Upper lobe of left lung (tissue), 6 donors: ENCODE results near the gene GABRD. TPM values are rescaled to one million over a fixed set of nuclear protein-coding genes. Genes with fewer than 3 reads are reported as not detected.

Experiments
- ATAC-seq, 2 donors: fragments of 200-7000 bp; cut with Tn5 transposase; one replicate each; pipeline ENCODE4 v1.9.1; 2022; ENCODE audit warnings: mild to moderate bottlenecking in 2 of 2, moderate library complexity in 2 of 2; ENCODE audit not compliant: low FRiP score in 2 of 2
- DNase-seq, 2 donors: peaks; one replicate each; pipeline ENCODE4 v3.0.0-alpha.2; 2019 to 2020
- H3K27ac ChIP-seq, 4 donors: fragments of 200-600 bp; sonication (generic); one replicate each; pipeline ENCODE4 v1.5.1; 2016 to 2019
- H3K27me3 ChIP-seq, 4 donors: fragments of 200-600 bp; sonication (generic); one replicate each; pipeline ENCODE4 v1.5.1; 2017 to 2019
- H3K36me3 ChIP-seq, 4 donors: fragments of 200-600 bp; sonication (generic); one replicate each; pipeline ENCODE4 v1.5.1; 2016 to 2019
- H3K4me1 ChIP-seq, 4 donors: fragments of 200-600 bp; sonication (generic); one replicate each; pipeline ENCODE4 v1.5.1; 2018 to 2019
- H3K4me3 ChIP-seq, 4 donors: fragments of 200-600 bp; sonication (generic); one replicate each; pipeline ENCODE4 v1.5.1; 2017 to 2019; ENCODE audit warnings: mild to moderate bottlenecking in 2 of 4, moderate library complexity in 1 of 4
- H3K9me3 ChIP-seq, 4 donors: fragments of 200-600 bp; sonication (generic); one replicate each; pipeline ENCODE4 v1.5.1; 2018 to 2019
- EP300 ChIP-seq, 4 donors: sonication (generic); formaldehyde crosslinking; IDR thresholded peaks; one replicate each; pipeline ENCODE4 v1.5.1; 2017; ENCODE audit warnings: antibody characterized with exemption in 4 of 4, control low read depth in 2 of 4
- POLR2A ChIP-seq, 4 donors: fragments of 450-650 bp; IDR thresholded peaks; one replicate each; pipeline ENCODE4 v1.5.1; 2016 to 2017; ENCODE audit warnings: antibody characterized with exemption in 4 of 4, mild to moderate bottlenecking in 2 of 4
- POLR2AphosphoS5 ChIP-seq, 2 donors: sonication (generic); formaldehyde crosslinking; IDR thresholded peaks; one replicate each; pipeline ENCODE4 v1.5.1; 2017; ENCODE audit warnings: antibody characterized with exemption in 2 of 2
- WGBS, 2 donors: methylation state at CpG; one replicate each; pipeline ENCODE4 v1.1.5; 2017 to 2018; 5-methylcytosine and 5-hydroxymethylcytosine counted together
- total RNA-seq, 6 donors: library from RNA; depleted of rRNA in 4 of 6; stranded (reverse); fragments of >200 nt in 4 of 6; gene quantifications; one replicate each; pipeline versions ENCODE4 v1.1.0 to v1.2.1, GENCODE V29; 2016 to 2021
- TF ChIP-seq, protein P1 (sequence below), 6 experiments: fragments of 450-650 bp in 4 of 6; fragments of 200-600 bp in 2 of 6; sonication (generic) in 2 of 6; IDR thresholded peaks; one replicate each; pipeline ENCODE4 v1.5.1; 2016 to 2019; ENCODE audit warnings: antibody characterized with exemption in 6 of 6
- donor health status: DM: no; HTN: no; CAD: no; lungs with moderate emphysema.
- donor health status: DM: no; HTN: yes; CAD: no; lungs with severe emphysema.

The GABRD gene
- total RNA-seq, 6 donors from 2014 or later: 0.26 to 8.2 (median 1.2) TPM; not detected in 3

DNA sequence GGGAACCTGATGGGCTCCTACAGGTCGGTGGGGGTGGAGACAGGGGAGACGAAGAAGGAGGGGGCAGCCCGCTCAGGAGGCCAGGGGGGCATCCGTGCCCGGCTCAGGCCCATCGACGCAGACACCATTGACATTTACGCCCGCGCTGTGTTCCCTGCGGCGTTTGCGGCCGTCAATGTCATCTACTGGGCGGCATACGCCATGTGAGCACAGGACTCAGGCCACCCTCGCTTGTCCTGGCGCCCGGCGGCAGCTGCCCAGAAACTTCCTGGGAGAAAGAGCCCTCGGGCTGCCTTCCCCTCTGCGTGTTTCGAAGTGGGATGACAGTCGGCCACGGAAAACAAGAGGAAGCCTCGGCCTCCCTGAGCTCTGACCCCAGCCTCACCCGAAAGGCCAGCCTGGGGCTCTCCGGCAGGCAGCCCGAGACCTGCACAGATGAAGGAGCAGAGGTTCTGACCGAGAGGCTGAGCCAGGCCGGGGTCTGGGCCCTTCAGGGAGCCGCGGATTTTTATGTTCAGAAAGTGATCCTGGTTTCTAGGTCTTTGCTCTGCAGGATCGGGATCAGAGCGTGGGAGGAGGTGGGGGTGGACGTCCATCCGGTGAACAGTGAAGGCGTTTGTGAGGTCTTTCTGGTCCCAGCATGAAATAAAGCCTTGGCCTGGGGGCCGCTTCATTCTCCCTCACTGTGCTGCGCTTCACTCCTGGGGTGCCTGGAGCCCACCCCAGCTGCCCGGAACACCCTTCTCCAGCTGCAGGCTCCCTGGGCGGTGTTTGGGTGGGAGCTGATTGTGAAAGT is 11.1 kb downstream of the GABRD start:
- no peaks in the 10 kb centered on the region for H3K27me3 ChIP-seq
- WGBS, 2 donors: 85 to 86% methylated on average over 34 to 42 of the region's 42 CpGs
- H3K36me3 ChIP-seq: no peaks in the 10 kb centered on the region
- H3K4me1 ChIP-seq: peaks cover 0 to 8% (median 6%) of the 10 kb centered on the region in 4 donors
- no peak for ATAC-seq
- peak in 1 of 2 donors; percentile 76 for DNase-seq
- TF ChIP-seq EP300 (IDR thresholded peaks at IDR 0.05): no peak
- TF ChIP-seq POLR2AphosphoS5 (IDR thresholded peaks at IDR 0.05): no peak
- TF ChIP-seq, protein P1, sequence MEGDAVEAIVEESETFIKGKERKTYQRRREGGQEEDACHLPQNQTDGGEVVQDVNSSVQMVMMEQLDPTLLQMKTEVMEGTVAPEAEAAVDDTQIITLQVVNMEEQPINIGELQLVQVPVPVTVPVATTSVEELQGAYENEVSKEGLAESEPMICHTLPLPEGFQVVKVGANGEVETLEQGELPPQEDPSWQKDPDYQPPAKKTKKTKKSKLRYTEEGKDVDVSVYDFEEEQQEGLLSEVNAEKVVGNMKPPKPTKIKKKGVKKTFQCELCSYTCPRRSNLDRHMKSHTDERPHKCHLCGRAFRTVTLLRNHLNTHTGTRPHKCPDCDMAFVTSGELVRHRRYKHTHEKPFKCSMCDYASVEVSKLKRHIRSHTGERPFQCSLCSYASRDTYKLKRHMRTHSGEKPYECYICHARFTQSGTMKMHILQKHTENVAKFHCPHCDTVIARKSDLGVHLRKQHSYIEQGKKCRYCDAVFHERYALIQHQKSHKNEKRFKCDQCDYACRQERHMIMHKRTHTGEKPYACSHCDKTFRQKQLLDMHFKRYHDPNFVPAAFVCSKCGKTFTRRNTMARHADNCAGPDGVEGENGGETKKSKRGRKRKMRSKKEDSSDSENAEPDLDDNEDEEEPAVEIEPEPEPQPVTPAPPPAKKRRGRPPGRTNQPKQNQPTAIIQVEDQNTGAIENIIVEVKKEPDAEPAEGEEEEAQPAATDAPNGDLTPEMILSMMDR (IDR thresholded peaks at IDR 0.05): no peak
- no peak for TF ChIP-seq POLR2A (IDR thresholded peaks at IDR 0.05)
- no peak overlapping the region for H3K4me3 ChIP-seq
- H3K9me3 ChIP-seq: no peaks in the 10 kb centered on the region
- H3K27ac ChIP-seq: no peak overlapping the region

DNA sequence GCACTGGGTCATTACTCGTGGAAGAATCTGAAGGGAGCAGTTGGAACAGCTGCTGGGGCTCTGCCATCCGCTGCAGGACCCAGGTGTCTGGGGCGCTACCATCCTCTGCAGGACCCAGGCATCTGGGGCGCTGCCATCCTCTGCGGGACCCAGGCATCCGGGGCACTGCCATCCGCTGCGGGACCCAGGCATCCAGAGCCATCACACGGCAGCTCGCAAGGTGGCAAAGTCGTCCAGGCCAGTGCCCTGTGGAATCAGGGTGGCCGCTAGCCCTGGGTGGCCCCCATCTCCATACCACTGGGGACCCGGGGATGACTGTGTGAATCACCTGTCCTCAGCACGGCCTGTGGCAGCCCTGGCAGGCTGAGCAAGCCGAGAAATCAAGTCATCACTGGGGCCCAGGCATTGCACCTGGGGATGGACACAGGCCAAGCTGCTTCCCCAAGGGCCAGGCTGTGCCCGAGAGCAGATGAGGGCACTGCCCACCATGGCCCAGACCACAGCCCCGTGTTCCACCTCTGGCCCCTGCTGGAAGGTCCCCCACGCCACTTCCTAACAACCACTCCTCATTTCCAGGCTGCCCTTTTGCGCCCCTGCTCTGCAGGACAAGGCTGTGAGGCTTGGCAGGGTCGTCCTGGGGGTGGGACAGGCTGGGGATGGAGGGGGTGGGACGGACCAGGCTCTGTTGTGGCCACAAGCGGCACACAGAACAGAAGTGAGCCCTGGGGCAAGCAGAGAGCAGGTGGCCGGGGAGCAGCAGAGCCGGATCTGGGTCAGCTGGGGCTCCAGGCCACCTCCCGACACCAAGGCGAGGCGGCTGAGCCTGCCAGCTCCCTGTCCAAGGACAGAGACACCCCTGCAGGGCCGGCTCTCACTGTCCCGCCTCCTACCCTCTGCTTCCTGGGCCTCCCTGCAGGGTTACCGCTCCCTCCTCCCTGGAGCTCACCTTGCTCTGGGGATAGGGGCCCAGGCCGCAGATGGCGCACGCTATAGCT is 12.7 kb downstream of the GABRD start:
- no peak overlapping the region for H3K4me3 ChIP-seq
- no peaks in the 10 kb centered on the region for H3K36me3 ChIP-seq
- H3K9me3 ChIP-seq: no peaks in the 10 kb centered on the region
- ATAC-seq (no peak), DNase-seq (peak in 1 of 2 donors; percentile 67)
- WGBS, 2 donors: 79 to 82% methylated on average over 12 to 31 of the region's 33 CpGs
- H3K27me3 ChIP-seq: no peaks in the 10 kb centered on the region
- no peaks in the 10 kb centered on the region for H3K4me1 ChIP-seq
- no peak overlapping the region for H3K27ac ChIP-seq
- TF ChIP-seq POLR2AphosphoS5 (IDR thresholded peaks at IDR 0.05): no peak
- TF ChIP-seq, protein P1 (IDR thresholded peaks at IDR 0.05): no peak
- TF ChIP-seq EP300 (IDR thresholded peaks at IDR 0.05): no peak
- TF ChIP-seq POLR2A (IDR thresholded peaks at IDR 0.05): no peak

DNA sequence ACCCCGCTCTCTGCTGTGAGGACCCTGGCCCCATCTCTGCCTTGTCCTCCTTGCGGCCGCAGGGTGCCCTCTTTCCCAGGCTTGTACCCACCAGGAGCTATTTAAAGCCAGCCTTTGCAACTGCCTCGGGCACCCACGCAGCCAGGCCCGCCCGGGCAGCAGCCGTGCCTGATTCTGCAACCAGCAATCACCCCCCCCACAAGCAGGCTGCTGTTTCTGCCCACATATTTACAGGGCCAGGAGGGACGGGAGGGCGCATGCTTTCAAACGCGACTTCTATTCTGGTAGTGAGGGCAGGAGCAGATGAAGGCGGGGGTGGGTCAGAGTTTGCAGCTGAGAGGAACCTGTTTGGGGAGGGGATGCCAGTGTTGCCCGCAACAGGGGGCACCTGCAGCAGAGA is 13.6 kb downstream of the GABRD start:
- ATAC-seq: no peak
- Histone ChIP-seq H3K27ac (no peak overlapping the region), H3K9me3 (no peaks in the 10 kb centered on the region), H3K36me3 (no peaks in the 10 kb centered on the region), H3K4me1 (no peaks in the 10 kb centered on the region), H3K4me3 (no peak overlapping the region), H3K27me3 (no peaks in the 10 kb centered on the region)
- peak in 1 of 2 donors; percentile 43 for DNase-seq
- 81% methylated on average over 14 of the region's 14 CpGs; no CpG with 5 or more reads in 1 of the 2 donors for WGBS, 2 donors
- TF ChIP-seq, protein P1 (IDR thresholded peaks at IDR 0.05): no peak

DNA sequence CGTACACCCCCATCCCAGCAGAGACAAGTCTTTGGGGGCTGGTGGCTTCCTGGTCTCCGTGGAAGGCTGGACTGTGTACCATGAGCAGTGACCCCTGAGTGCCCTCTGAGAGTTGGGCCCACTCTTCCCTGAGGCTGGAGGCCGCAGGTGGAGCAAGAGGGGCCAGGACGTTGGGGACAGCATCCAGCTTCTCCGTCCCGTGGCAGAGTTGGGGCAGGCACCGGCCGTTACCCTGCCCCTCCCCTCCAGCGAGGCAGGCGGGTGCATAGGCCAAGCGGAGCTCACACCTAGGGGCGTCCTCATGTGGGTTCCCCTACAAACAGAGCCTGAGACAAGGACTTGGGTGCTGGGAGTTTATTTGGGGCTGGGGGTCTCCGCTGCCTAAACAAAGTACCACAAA is 14.0 kb downstream of the GABRD start:
- ATAC-seq (no peak), DNase-seq (peak in 1 of 2 donors; percentile 61)
- no peak overlapping the region for H3K4me3 ChIP-seq
- H3K27me3 ChIP-seq: no peaks in the 10 kb centered on the region
- TF ChIP-seq POLR2AphosphoS5 (IDR thresholded peaks at IDR 0.05) (no peak), EP300 (IDR thresholded peaks at IDR 0.05) (no peak), POLR2A (IDR thresholded peaks at IDR 0.05) (no peak)
- TF ChIP-seq, protein P1 (IDR thresholded peaks at IDR 0.05): no peak
- H3K9me3 ChIP-seq: no peaks in the 10 kb centered on the region
- H3K4me1 ChIP-seq: no peaks in the 10 kb centered on the region
- H3K27ac ChIP-seq: no peak overlapping the region
- 60 to 75% methylated on average over 1 to 13 of the region's 13 CpGs for WGBS, 2 donors
- no peaks in the 10 kb centered on the region for H3K36me3 ChIP-seq
